Aorta (tissue), 5 donors: Measurements from ENCODE around the gene FOXRED2. TPM values are rescaled to one million over a fixed set of nuclear protein-coding genes. Genes with fewer than 3 reads are reported as not detected.

ENCODE experiments used
- ATAC-seq: fragments of 200-7000 bp; cut with Tn5 transposase; one replicate; pipeline ENCODE4 v1.9.1; 2022; ENCODE audit warnings: moderate library complexity; ENCODE audit not compliant: low FRiP score
- DNase-seq, 2 donors: peaks; one replicate each; pipeline ENCODE4 v3.0.0-alpha.2; 2020
- H3K27ac ChIP-seq, 2 donors: one replicate each; pipeline ENCODE4 v1.5.1; 2013; ENCODE audit warnings: low read length in 2 of 2, mild to moderate bottlenecking in 2 of 2, moderate library complexity in 2 of 2, control low read depth in 1 of 2, inconsistent platforms in 1 of 2, low read depth in 1 of 2
- H3K27me3 ChIP-seq, 2 donors: one replicate each; pipeline ENCODE4 v1.6.1; 2013; ENCODE audit warnings: control low read depth in 1 of 2, low read length in 1 of 2, mild to moderate bottlenecking in 1 of 2, moderate library complexity in 1 of 2; ENCODE audit not compliant: insufficient read depth in 2 of 2, control insufficient read depth in 1 of 2
- H3K36me3 ChIP-seq, 2 donors: one replicate each; pipeline ENCODE4 v1.6.1; 2013; ENCODE audit warnings: control low read depth in 1 of 2, low read length in 1 of 2, mild to moderate bottlenecking in 1 of 2; ENCODE audit not compliant: insufficient read depth in 2 of 2, control insufficient read depth in 1 of 2
- H3K4me1 ChIP-seq, 2 donors: one replicate each; pipeline ENCODE4 v1.6.1; 2013; ENCODE audit warnings: low read length in 2 of 2, control low read depth in 1 of 2, mild to moderate bottlenecking in 1 of 2, moderate library complexity in 1 of 2; ENCODE audit not compliant: insufficient read depth in 2 of 2, control insufficient read depth in 1 of 2
- H3K4me3 ChIP-seq, 2 donors: one replicate each; pipeline ENCODE4 v1.5.1; 2013; ENCODE audit warnings: low read length in 2 of 2, control low read depth in 1 of 2, mild to moderate bottlenecking in 1 of 2
- H3K9me3 ChIP-seq: one replicate; pipeline ENCODE4 v1.6.1; 2013; ENCODE audit warnings: mild to moderate bottlenecking, low read length; ENCODE audit not compliant: control insufficient read depth
- WGBS, 2 donors: extraction: QIAGEN DNeasy Blood & Tissue Kit; methylation state at CpG; one replicate each; pipeline ENCODE4 v1.1.7; 2013; 5-methylcytosine and 5-hydroxymethylcytosine counted together
- intact Hi-C, 2 donors: fragments of 100-400 bp; cut with DNase I; formaldehyde crosslinking; loops; one replicate each; pipeline versions ENCODE4 v1.14.2 to v1.15.0; 2022
- polyA plus RNA-seq, 2 donors: library from polyadenylated mRNA; stranded (reverse); fragments of 200-250 nt; gene quantifications; one replicate each; pipeline ENCODE4 v1.2.3, GENCODE V29; 2013
- total RNA-seq, 2 donors: library from RNA; stranded (reverse); fragmentation: NEBNext Ultra II Directional; extraction: Animal tissue kit (Norgen Biotek cat#: 25700); gene quantifications; one replicate each; pipeline ENCODE4 v1.2.1, GENCODE V29; 2021
- donor health status: healthy with polysubstance abuse.
- donor health status: Bipolar disorder and iron deficiency.
- donor health status: DM: no; HTN: no; CAD: no.
- donor health status: DM: no; HTN: no; CAD: no.
- donor health status: DM: yes; HTN: yes; CAD: no.

The FOXRED2 gene
- total and polyA plus RNA-seq, 4 donors, result 1.6 to 11.1 (median 3.5) TPM

DNA sequence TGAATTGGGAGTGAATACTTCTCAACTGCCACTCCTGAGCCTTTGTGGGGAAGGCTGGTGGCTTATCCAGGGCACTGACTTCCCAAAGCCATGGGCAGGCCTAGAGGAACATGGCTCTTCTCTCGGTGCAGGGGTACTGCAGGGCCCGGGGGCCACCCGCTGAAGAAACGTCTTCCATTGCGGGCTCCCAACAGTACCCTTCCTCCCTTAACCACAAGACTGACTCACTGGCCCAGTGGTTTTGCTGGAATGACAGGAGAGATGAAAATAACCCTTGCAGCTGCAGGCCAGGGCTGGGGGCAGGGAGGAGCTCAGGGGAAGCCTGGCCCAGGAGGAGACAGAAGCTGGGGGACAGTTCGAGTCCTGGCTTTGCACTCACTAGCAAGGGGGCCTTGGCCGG lies 38.9 kb downstream of the FOXRED2 start:
- Histone ChIP-seq H3K9me3 (no peaks in the 10 kb centered on the region), H3K36me3 (no peaks in the 10 kb centered on the region), H3K4me1 (no peaks in the 10 kb centered on the region), H3K27me3 (no peaks in the 10 kb centered on the region), H3K4me3 (no peak overlapping the region), H3K27ac (peak overlapping the region; percentile 48 to 49)
- ATAC-seq, result no peak
- WGBS, 2 donors, result 48 to 64% methylated on average over 7 of the region's 7 CpGs
- DNase-seq, result peak; percentile 80 to 84
- intact Hi-C loops, result loop anchor here in 1 of 2 donors (5.0 kb wide), 1 partner anchor 101 kb away; no protein-coding TSS in a partner anchor

DNA sequence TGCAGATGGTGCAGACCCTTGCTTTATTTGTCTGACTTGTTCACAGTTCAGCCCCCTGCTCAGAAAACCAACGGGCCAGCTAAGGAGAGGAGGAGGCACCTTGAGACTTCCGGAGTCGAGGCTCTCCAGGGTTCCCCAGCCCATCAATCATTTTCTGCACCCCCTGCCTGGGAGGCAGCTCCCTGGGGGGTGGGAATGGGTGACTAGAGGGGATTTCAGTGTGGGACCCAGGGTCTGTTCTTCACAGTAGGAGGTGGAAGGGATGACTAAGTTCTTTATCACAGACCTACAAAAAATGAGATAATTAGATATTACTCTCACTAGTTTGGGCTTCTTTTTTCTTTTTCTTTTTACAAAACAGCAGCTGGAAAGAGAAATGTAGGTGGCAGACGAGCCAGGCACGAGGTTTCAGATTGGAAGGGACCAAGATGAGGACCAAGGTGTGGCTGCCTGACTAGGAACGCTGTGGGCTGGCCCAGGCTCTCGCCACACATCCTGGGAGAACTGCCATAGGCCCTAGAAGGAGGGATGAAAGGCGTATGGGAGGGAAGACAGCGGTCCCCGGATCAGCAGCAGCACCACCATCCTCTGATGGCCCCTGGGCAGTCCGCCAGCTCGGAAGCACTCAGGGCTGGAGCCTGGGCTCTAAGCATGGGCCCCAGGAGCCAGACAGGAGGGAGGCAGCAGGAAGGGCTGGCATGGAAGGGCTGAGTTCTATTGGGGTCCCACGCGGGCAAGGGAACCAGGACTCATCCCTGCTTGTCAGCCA lies 39.6 kb downstream of the FOXRED2 start:
- Histone ChIP-seq H3K27ac (peak overlapping the region in 1 of 2 donors; percentile 98), H3K36me3 (no peaks in the 10 kb centered on the region), H3K4me1 (no peaks in the 10 kb centered on the region), H3K4me3 (no peak overlapping the region), H3K27me3 (no peaks in the 10 kb centered on the region), H3K9me3 (no peaks in the 10 kb centered on the region)
- no peak for ATAC-seq
- peak in 1 of 2 donors; percentile 83 for DNase-seq
- WGBS, 2 donors, result 50 to 56% methylated on average over 14 of the region's 14 CpGs
- intact Hi-C loops, result loop anchor here in 1 of 2 donors (5.0 kb wide), 1 partner anchor 100 kb away; no protein-coding TSS in a partner anchor

DNA sequence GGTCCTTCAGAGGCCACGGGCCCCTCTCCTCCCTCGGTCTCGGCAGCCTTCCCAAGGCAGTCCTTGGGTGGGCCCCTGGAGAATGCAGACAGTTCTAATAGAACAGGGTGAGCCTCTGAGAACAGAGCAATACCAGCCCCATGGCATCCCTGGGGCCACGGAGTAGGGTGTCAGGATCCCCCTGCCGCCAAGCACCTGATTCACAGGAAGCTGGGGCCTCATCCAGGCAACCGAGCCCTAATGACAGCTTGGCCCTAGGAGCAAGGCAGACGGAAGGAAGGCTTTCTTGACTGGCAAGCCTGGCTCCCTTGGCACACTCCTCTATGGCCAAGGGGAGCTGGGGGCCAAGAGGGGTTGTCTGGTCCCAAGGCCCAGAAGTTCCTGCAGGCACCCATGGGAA lies 40.6 kb downstream of the FOXRED2 start:
- Histone ChIP-seq H3K27ac (peak overlapping the region; percentile 58 to 98), H3K36me3 (no peaks in the 10 kb centered on the region), H3K27me3 (no peaks in the 10 kb centered on the region), H3K9me3 (no peaks in the 10 kb centered on the region), H3K4me1 (no peaks in the 10 kb centered on the region), H3K4me3 (no peak overlapping the region)
- ATAC-seq (no peak), DNase-seq (no peak)
- intact Hi-C loops, result loop anchor here in 1 of 2 donors (5.0 kb wide), 1 partner anchor 99 kb away; no protein-coding TSS in a partner anchor
- 54 to 56% methylated on average over 7 of the region's 7 CpGs for WGBS, 2 donors

DNA sequence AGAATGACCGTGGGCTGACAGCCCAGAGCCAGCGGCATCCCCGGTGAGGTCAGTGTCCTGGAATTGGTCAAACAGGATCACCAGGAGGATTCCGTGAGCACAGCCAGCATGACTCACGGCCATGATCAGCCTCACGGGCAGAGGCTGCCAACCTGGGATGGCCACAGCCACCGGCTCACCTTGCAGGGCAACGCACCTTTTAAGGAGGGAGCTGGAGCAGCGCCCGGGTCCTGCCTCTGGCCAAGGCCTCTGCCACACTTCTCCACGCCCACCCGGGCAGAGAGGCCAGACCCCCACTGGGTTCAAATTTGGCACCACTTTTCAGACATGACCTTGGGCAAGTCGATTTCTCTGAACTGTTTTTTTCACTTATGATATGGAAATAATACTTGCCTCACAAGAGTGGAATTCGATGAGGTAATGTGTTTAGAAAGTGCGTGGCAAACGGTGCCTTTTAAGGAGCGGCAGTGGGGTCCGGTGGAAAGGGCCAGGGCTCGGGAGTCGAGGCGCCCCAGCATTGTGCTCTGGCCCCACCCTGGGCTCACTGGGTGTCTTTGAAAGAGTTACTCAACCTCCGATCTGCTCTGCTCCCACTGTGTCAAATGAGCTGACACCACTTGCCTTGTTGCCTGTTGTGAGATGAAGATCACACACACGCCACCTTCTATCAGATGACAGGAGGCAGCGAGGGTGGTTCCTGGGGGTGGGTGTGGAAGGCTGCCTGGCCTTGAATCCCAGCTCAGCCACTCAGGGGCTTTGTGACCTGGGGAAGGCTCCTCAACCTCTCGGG lies 41.4 kb downstream of the FOXRED2 start:
- peak; percentile 51 for ATAC-seq
- intact Hi-C loops, result loop anchor here (2.0 to 5.0 kb wide), 2 partner anchors 79 to 98 kb away; partner anchors contain the start of gene MYH9 (in 2 of the 2)
- peak; percentile 89 to 94 for DNase-seq
- H3K27ac ChIP-seq, result peak overlapping the region; percentile 58 to 98
- WGBS, 2 donors, result 17 to 19% methylated on average over 25 of the region's 25 CpGs
- no peaks in the 10 kb centered on the region for H3K36me3 ChIP-seq
- no peaks in the 10 kb centered on the region for H3K27me3 ChIP-seq
- H3K9me3 ChIP-seq, result no peaks in the 10 kb centered on the region
- H3K4me1 ChIP-seq, result no peaks in the 10 kb centered on the region
- H3K4me3 ChIP-seq, result no peak overlapping the region

DNA sequence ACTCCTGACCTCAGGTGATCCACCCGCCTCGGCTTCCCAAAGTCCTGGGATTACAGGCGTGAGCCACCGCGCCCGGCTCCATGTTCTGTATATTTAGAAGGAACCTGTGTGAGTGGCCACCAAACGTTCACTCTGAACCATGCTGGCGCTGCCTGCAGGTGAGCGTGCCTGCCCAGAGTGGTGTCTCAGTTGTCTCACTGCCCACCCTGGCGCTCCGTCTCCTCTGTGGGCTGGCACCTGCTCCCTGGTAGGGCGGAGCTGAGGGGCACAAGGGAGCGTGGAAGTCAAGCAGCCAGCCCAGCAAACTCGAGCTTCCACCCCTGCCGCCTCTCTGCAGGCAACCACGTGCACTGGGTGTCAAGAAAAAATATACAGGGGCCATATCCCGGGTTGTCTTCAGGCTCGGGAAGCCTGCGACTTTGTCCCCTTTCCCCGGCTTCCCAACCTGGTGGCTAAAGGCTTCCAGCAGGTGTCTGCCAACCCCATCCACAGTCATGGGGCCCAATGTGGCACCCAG lies 42.1 kb downstream of the FOXRED2 start:
- Histone ChIP-seq H3K27ac (peak overlapping the region; percentile 58 to 98), H3K9me3 (no peaks in the 10 kb centered on the region), H3K4me3 (no peak overlapping the region), H3K27me3 (no peaks in the 10 kb centered on the region), H3K4me1 (no peaks in the 10 kb centered on the region), H3K36me3 (no peaks in the 10 kb centered on the region)
- intact Hi-C loops, result loop anchor here (2.0 to 5.0 kb wide), 2 partner anchors 78 to 97 kb away; partner anchors contain the start of gene MYH9 (in 2 of the 2)
- 56 to 63% methylated on average over 18 to 20 of the region's 20 CpGs for WGBS, 2 donors
- DNase-seq, result no peak
- no peak for ATAC-seq

DNA sequence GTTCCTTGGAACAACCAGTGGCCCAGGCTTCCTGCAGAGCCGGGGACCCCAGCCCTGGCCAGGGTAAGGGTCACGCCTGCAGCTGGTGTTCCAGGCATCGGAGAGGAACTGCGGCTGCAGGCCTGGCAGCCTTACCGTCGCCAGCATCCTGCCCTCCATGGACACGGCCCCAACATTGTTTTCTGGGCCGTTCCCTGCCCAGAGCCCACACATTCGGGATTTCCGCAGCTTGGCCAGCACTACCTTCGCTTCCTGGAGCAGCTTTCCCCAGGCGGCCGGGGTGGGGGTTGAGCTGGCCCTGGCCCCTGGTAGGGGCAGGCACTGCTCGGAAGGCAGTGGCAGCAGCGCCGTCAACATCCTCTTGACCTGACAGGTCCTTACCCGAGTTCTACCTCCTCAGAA lies 43.1 kb downstream of the FOXRED2 start:
- Histone ChIP-seq H3K27ac (peak overlapping the region; percentile 83 to 98), H3K36me3 (no peaks in the 10 kb centered on the region), H3K27me3 (no peaks in the 10 kb centered on the region), H3K9me3 (no peaks in the 10 kb centered on the region), H3K4me1 (no peaks in the 10 kb centered on the region), H3K4me3 (no peak overlapping the region)
- ATAC-seq (peak; percentile 58), DNase-seq (peak; percentile 87 to 90)
- intact Hi-C loops, result loop anchor here (2.0 kb wide), 1 partner anchor 77 kb away; the partner anchor contains the start of gene MYH9 (in 2 of the 2)
- 6 to 10% methylated on average over 17 of the region's 17 CpGs for WGBS, 2 donors

DNA sequence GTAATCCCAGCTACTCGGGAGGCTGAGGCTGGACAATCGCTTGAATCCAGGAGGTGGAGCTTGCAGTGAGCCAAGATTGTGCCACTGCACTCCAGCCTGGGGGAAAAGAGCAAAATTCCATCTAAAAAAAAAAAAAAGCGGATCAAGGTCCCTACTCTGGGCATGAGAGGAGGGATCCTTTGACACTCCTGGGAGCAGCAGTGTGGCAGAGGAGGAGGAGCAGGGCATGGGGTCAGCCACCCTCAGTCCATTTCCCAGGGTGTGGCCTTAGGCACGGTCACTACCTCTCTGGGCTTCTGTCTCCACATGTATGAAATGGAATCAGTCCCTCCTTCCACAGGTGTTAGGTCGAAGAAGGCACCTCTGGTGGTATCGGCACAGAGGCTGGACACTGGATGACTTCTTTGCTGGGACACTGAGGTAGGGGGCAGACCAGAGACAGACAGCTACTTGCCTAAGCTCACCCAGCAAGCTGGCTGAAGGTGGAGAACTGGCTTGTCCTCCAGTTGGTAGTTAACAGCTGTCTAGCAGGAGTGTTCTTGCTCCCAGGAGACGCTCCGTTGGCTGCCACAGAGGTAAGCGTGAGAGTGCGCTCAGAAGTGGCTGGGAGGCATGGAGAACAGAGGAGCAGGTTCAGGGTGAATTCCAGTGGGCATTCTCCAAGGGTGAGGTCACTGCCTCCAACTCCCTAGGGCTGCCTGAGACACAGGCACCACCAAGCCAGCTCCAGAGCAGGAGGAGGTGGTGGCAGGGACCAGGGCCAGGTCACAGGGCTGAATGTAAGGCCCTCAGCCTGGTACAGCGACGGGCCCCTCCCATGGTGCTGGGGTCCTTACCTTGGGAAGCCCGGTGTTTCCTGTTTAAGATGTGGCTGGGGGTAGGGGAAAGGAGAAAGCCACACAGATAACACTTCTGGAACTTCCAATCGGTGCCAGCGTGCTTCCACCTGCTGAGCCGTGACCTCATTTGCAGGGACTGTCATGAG lies 44.9 kb downstream of the FOXRED2 start:
- no peaks in the 10 kb centered on the region for H3K27me3 ChIP-seq
- peak; percentile 43 for ATAC-seq
- peak; percentile 86 to 92 for DNase-seq
- WGBS, 2 donors, result 14 to 19% methylated on average over 16 of the region's 16 CpGs
- no peaks in the 10 kb centered on the region for H3K9me3 ChIP-seq
- H3K4me3 ChIP-seq, result no peak overlapping the region
- H3K27ac ChIP-seq, result peak overlapping the region; percentile 83 to 88
- H3K4me1 ChIP-seq, result no peaks in the 10 kb centered on the region
- H3K36me3 ChIP-seq, result no peaks in the 10 kb centered on the region
- intact Hi-C loops, result no loop called here

DNA sequence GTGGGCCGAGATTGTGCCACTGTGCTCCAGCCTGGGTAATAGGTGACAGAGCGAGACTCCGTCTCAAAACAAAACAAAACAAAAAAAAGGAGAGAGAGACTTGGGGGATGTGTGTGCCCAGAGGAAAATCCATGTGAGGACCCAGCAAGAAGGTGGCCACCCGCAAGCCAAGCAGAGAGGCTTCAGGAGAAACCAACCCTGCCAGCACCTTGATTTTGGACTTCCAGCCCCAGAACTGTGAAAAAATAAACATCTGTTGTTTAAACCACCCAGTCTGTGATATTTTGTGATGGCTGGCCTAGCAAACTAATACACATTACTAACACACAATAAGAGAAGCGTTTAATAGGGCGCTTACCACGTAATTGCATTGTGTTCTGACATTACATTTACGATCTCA lies 46.6 kb downstream of the FOXRED2 start:
- Histone ChIP-seq H3K4me1 (no peaks in the 10 kb centered on the region), H3K9me3 (no peaks in the 10 kb centered on the region), H3K36me3 (no peaks in the 10 kb centered on the region), H3K4me3 (no peak overlapping the region), H3K27ac (no peak overlapping the region), H3K27me3 (no peaks in the 10 kb centered on the region)
- ATAC-seq (no peak), DNase-seq (no peak)
- intact Hi-C loops, result no loop called here
- 96 to 97% methylated on average over 8 of the region's 8 CpGs for WGBS, 2 donors
